ENCODE results near the gene HYDIN.

HYDIN gene

DNA sequence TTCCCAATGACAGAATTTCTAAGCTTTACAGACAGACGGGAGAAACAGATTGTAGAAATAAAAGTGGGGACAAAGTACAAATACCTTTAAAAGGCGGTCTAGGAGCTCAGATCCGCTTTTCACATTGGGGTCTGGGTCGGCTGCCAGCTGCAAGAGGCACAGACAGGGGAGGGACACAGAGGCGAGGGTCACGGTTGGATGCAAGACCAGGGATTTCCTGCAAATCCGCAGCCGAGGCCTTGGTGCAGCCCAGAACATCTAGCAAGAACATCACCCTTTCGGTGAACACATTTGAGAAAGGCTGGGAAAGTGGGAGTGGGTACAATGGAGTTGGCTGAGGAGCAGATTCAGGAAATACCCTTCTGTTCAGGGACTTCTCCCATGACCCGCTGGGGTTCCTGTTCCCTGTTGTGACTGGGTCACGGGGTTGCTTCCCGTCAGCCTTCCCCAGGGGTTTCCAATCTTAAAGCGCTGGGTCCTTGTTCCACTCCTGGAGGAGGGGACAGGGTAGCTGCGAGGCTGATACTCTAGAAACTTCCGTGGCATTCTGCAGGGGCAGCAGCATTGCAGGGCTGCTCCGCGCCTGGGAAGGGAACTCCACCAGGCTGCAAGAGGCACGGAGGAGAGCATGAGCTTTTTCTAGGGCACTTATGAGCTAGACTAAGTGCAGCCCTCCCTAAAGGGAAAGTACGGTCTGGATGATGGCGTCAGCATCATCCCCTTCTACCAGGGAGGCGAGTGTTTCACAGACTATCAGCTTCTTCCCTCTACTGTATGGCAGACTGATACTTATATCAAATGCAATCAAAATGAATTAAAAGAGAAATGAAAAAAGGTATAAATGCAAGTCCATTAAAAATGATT is 445.6 kb downstream of the HYDIN start:
- DNase-seq (ENCODE audit: low read depth): no peak
- TF ChIP-seq, protein P1, sequence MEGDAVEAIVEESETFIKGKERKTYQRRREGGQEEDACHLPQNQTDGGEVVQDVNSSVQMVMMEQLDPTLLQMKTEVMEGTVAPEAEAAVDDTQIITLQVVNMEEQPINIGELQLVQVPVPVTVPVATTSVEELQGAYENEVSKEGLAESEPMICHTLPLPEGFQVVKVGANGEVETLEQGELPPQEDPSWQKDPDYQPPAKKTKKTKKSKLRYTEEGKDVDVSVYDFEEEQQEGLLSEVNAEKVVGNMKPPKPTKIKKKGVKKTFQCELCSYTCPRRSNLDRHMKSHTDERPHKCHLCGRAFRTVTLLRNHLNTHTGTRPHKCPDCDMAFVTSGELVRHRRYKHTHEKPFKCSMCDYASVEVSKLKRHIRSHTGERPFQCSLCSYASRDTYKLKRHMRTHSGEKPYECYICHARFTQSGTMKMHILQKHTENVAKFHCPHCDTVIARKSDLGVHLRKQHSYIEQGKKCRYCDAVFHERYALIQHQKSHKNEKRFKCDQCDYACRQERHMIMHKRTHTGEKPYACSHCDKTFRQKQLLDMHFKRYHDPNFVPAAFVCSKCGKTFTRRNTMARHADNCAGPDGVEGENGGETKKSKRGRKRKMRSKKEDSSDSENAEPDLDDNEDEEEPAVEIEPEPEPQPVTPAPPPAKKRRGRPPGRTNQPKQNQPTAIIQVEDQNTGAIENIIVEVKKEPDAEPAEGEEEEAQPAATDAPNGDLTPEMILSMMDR (IDR thresholded peaks at IDR 0.05; ENCODE audit: low read depth, low read length, missing control alignments): no peak
- in situ Hi-C loops (cut with HindIII; ENCODE audit: low sequenced_read_pairs): no loop called here
- H3K4me3 ChIP-seq (ENCODE audit: low read depth, low read length): no peak overlapping the region

DNA sequence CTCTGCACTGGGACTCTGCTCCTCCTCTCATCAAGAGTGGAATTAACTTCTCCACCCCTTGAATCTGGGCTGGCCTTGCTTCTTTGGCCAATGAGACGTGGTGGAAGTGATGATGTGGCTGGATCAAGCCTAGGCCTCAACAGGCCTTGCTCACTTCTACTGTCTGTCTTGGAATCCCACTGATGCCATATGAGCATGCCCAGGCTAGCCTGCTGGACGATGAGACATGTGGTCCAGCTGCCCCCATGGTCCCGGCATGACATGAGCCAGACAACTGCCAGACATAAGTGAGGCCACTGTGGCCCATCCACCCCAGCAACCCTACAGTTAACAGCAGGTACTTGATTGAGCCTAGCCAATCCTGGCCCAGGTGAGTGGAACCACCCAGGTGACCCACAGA is 448.3 kb downstream of the HYDIN start:
- TF ChIP-seq, protein P1 (IDR thresholded peaks at IDR 0.05; ENCODE audit: low read depth, low read length, missing control alignments): no peak
- H3K4me3 ChIP-seq (ENCODE audit: low read depth, low read length): no peak overlapping the region
- in situ Hi-C loops (cut with HindIII; ENCODE audit: low sequenced_read_pairs): no loop called here
- DNase-seq (ENCODE audit: low read depth): no peak

DNA sequence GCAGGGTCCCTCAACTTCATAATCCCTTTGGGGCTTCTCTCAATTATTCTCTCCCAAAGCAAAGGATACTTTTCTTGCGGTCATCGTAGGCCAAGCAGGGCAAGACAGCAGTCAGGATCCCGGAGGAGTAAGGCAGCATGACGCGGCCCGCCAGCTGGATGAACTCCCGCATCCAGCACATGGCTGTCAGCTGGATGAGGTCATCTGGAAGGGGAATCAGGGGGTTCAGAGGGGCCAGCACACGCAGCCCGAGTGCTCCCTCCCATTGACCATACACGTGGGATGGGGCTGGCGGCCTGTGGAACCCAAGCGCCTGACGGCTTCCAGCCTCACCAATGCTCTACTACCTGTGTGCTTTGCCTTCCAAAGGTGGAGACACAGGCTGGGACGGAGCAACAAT is 448.7 kb downstream of the HYDIN start:
- in situ Hi-C loops (cut with HindIII; ENCODE audit: low sequenced_read_pairs): no loop called here
- H3K4me3 ChIP-seq (ENCODE audit: low read depth, low read length): no peak overlapping the region
- no peak for DNase-seq (ENCODE audit: low read depth)
- TF ChIP-seq, protein P1 (IDR thresholded peaks at IDR 0.05; ENCODE audit: low read depth, low read length, missing control alignments): no peak

DNA sequence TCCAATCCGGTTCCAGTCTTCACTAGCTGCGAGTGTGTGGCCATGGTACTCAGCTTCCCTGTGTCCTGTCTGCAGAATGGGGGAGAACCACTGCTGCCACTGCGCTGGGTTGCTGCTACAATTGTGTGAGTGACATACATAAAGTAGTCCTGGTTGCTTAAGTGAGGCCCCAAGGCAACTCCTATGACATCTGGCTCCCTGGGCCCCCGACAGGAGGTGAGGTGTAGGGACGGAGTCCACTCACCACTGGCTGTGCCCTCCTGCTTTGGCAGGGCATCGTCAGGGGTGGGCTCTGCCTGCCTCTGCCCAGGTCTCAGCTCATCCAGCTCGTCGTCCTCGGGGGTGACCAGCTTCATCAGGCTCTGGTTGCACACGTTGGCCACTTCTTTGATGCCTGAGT is 450.0 kb downstream of the HYDIN start:
- no peak for DNase-seq (ENCODE audit: low read depth)
- H3K4me3 ChIP-seq (ENCODE audit: low read depth, low read length): no peak overlapping the region
- TF ChIP-seq, protein P1 (IDR thresholded peaks at IDR 0.05; ENCODE audit: low read depth, low read length, missing control alignments): no peak
- in situ Hi-C loops (cut with HindIII; ENCODE audit: low sequenced_read_pairs): no loop called here

DNA sequence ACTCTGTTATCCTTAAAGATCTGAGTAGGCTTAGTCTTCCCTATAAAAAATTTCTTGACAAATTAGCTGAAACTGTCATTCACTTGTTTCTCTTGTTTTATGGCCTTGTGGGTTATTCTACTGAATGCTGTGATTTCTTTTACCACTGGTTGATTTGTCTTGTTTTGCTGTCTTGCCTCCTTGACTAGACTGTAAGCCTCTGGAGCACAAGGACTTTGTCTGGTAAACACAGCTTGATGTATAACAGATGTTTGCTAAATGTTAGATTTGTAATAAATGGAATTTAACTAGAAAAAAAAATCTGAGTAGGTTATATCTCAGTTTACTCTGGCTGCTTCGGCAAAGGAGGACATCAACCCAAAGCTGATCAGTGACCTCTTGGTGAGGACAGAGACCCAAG is 451.2 kb downstream of the HYDIN start:
- TF ChIP-seq, protein P1 (IDR thresholded peaks at IDR 0.05; ENCODE audit: low read depth, low read length, missing control alignments): no peak
- DNase-seq (ENCODE audit: low read depth): no peak
- no peak overlapping the region for H3K4me3 ChIP-seq (ENCODE audit: low read depth, low read length)
- in situ Hi-C loops (cut with HindIII; ENCODE audit: low sequenced_read_pairs): no loop called here

DNA sequence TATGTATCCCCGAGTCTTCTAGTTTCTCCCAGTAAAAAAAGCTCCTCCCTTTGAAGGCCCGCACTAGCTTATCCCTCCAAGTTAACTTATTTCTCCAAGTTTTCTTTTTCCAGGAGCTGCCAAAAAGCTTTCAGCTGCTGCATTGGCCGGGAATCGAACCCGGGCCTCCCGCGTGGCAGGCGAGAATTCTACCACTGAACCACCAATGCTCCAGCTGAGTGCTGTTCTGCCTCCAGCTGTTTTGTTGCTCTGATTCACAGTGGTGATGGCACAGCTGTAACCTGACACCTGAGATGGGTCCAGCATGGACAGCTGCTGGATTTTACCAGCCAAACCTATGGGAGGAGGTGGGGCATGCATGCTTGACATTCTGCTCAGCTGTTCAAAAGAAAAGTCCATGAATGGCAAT is 451.6 kb downstream of the HYDIN start:
- in situ Hi-C loops (cut with HindIII; ENCODE audit: low sequenced_read_pairs): no loop called here
- peak; percentile 66 for DNase-seq (ENCODE audit: low read depth)

More for the DNA sequence above, 451.6 kb downstream of the HYDIN start:
- TF ChIP-seq, protein P1 (IDR thresholded peaks at IDR 0.05; ENCODE audit: low read depth, low read length, missing control alignments): no peak
- H3K4me3 ChIP-seq (ENCODE audit: low read depth, low read length): no peak overlapping the region

Data from astrocyte of the cerebellum (primary cell).